ENCODE measurements around the gene DIABLO.

Gene DIABLO

GRCh38 chr12:122202017-122202416, 23.8 kb downstream of the DIABLO start:
- TF ChIP-seq CTCF (IDR thresholded peaks at IDR 0.05; ENCODE audit: extremely low read depth, missing control alignments), result no peak
- DNase-seq (ENCODE audit: low spot score), result no peak

GRCh38 chr12:122201381-122201780, 24.5 kb downstream of the DIABLO start:
- TF ChIP-seq CTCF (IDR thresholded peaks at IDR 0.05; ENCODE audit: extremely low read depth, missing control alignments), result no peak
- DNase-seq (ENCODE audit: low spot score), result no peak

- TF ChIP-seq CTCF (IDR thresholded peaks at IDR 0.05; ENCODE audit: extremely low read depth, missing control alignments), result no peak
- DNase-seq (ENCODE audit: low spot score), result no peak
Measured at GRCh38 chr12:122200541-122201175, 25.2 kb downstream of the DIABLO start.

- no peak for DNase-seq (ENCODE audit: low spot score)
- no peak for TF ChIP-seq CTCF (IDR thresholded peaks at IDR 0.05; ENCODE audit: extremely low read depth, missing control alignments)
Measured at GRCh38 chr12:122199484-122200355, 26.1 kb downstream of the DIABLO start.

- no peak for TF ChIP-seq CTCF (IDR thresholded peaks at IDR 0.05; ENCODE audit: extremely low read depth, missing control alignments)
- DNase-seq (ENCODE audit: low spot score), result no peak
Measured at GRCh38 chr12:122197612-122197966, 28.3 kb downstream of the DIABLO start.

- no peak for DNase-seq (ENCODE audit: low spot score)
- TF ChIP-seq CTCF (IDR thresholded peaks at IDR 0.05; ENCODE audit: extremely low read depth, missing control alignments), result no peak
Measured at GRCh38 chr12:122195405-122195804, 30.4 kb downstream of the DIABLO start.

- no peak for DNase-seq (ENCODE audit: low spot score)
- TF ChIP-seq CTCF (IDR thresholded peaks at IDR 0.05; ENCODE audit: extremely low read depth, missing control alignments), result no peak
Measured at GRCh38 chr12:122194804-122195203, 31.0 kb downstream of the DIABLO start.

Measured in GM20000 (cell line).